Activated CD4-positive, CD25-positive, alpha-beta regulatory T cell treated with anti-CD3 and anti-CD28 coated beads, Interleukin-2, amount 50 U/mL, for 24 hours (primary cell): Measurements from ENCODE around the gene OR56A3.
"Not testable (repeated sequence)": the region's sequence is repeated elsewhere in the genome, so short reads cannot be mapped to it uniquely, and the experiment has no call there.

Experiments used
- ATAC-seq, 2 donors: fragments of 150-1000 bp; cut with Tn5 transposase; one replicate each; pipeline ENCODE4 v1.10.0; 2021; ENCODE audit warnings: mild to moderate bottlenecking in 1 of 2, moderate library complexity in 1 of 2

Gene OR56A3, protein sequence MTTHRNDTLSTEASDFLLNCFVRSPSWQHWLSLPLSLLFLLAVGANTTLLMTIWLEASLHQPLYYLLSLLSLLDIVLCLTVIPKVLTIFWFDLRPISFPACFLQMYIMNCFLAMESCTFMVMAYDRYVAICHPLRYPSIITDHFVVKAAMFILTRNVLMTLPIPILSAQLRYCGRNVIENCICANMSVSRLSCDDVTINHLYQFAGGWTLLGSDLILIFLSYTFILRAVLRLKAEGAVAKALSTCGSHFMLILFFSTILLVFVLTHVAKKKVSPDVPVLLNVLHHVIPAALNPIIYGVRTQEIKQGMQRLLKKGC

DNA sequence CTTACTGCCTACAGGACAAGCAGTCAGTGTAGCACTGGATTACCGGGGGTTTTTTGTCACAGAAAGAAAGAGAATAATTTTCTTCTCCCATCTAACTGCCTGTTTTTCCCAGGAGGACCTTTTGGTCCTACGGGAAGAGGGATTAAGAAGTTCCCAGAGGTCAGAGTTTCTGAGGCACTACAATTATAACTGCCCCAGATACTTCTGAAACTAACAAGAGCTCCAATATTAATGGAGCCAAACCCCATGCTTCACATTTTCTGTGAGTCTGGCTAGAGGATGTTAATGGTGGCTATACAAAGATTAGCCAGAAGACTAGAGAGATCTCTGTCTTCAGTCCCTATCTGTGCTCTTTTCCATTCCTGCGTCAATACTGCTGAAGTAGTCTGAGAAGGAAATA is at the start of gene OR56A3:
TSS of gene OR56A3 (plus strand) at position 301 of the 400 bp plus-strand sequence. CDS start 5,096 bp downstream, outside the sequence.
- ATAC-seq: no peak

DNA sequence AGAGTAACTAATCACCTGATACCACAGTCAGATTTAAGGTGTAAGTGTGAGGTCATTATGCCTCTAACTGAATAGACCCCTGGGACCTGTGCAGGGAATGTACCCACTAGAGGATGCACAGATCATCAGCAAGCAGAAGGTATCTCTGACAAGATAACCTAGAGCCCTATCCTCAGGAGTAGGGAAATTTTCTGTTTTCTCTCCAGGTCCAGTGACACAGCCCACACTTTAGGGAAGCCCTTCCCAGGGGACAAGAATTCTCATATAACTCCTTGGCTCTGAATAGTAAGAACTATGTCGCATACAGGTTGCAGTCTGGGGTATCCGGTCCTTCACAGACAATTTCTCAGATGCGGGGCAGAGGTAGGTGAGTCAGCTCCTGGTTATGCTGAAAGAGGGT is 49.1 kb upstream of the OR56A3 start, which contains the start of gene OR52E5:
TSS of gene OR52E5 (plus strand) at position 301 of the 400 bp plus-strand sequence. CDS start 7,569 bp downstream, outside the sequence.
- no peak for ATAC-seq

DNA sequence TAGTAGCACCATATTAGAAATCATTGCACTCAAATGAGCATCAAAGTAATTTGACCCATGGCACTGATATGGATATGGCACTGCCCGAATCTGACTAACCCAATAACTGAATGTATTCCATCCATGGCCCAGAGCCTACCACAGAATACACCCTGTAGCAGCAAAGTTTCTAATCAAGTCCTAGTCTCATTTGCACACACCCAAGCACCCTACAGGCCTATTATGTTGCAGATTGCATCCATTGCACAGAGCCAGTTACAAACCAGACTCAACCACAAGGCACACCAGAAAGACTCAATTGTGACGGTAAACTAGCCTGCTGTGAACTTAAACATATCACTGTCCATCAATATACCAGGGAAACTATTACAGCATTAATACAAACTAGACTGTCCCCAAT is 42.5 kb upstream of the OR56A3 start:
- no peak for ATAC-seq

DNA sequence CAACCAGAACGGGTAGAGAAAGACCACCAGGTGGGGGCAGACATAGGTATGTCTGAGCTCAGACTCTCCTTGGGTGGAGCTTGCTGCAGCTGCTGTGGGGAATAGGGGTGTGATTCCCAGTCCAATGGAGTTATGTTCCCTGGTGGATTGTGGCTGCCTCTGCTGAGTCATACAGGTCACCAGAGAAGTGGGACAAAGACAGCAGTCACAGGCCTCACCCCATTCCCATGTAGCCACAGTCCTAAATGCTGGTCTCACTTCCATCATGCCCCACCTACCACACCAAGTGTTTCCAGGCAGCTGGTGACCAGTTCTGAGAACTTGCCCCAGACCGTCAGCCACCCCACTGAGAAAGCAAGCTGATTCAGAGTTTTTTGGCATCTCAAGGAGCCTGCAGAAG is 31.5 kb upstream of the OR56A3 start:
- no peak for ATAC-seq

DNA sequence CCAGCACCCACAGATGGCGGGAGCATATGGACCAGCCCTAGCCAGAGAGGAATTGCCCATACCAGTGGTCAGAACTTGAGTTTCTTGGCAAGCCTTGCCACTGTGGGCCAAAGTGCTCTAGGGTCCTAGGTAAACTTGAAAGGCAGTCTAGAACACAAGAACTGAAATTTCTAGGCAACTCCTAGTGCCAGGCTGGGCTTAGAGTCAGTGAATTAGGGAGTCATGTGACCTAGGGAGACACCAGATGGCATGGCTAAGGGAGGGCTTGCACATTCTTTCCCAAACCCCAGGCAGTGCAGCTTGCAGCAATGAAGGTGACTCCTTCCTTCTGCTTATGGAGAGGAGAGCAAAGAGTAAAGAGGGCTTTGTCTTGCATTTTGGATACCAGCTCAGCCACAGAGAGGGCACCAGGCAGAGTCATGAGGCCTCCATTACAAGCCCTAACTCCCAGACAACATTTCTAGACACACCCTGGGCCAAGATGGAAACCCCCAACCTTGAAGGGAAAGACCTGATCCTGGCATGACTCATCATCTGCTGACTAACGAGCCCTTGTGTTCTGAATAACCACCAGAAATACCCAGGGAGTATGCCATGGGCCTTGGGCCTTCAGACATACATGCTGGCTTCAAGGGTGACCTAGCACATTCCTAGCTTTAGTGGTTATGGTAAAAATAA is 19.2 kb upstream of the OR56A3 start:
- ATAC-seq: peak; percentile 56 to 65

DNA sequence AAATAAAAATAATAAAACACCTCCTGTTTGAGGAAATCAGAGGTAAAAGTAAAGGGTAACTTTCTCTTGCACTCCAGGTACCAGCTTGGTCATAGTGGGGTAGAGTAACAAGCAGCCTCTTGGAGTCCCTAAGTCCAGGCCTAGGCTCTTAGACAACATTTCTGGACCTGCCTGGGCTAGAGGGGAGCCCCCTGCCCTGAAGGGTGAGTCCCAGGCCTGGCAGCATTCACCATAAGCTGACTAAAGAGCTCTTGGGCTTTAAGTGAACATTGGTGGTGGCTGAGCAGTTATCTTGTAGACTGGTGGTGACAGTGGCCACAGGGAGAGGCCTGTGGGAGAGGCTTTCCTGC is 18.6 kb upstream of the OR56A3 start:
- ATAC-seq: peak; percentile 17 to 27

DNA sequence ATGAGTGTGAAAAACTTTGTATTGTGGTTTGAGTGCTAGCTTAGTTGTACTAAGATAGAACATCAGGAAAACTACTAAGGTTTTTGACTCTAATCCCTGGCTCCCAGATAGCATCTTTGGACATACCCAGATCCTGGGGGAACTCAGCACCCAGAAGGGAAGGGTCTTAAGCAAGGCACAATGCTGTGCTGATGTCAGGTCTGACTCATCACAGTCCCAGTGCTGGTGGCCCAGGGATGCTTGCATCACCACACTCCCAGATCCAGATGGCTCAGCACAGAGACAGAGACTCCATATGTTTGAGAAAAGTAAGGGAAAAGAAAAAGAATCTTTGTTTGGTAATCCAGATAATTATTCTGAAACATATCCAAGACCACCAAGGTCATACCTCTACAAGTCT is 18.3 kb upstream of the OR56A3 start:
- no peak for ATAC-seq

DNA sequence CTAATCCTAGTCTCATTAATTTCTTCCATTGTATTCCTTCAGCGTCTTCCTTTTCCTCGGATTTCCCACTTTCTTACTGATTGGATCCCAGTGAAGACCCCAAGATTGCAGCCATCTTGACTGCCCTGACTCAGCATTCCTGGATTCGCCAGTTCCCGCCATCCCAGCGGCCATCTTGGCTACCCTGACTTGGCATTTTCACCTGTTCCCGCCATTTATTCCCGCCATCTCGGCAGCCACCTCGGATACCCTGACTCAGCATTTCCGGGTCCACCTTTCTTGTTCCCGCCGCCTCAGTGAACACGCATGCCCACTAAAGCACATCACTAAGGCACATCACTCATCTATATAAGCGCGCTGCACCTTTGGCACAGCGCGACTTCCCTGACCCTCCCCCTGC is 13.8 kb upstream of the OR56A3 start:
- ATAC-seq: no peak

DNA sequence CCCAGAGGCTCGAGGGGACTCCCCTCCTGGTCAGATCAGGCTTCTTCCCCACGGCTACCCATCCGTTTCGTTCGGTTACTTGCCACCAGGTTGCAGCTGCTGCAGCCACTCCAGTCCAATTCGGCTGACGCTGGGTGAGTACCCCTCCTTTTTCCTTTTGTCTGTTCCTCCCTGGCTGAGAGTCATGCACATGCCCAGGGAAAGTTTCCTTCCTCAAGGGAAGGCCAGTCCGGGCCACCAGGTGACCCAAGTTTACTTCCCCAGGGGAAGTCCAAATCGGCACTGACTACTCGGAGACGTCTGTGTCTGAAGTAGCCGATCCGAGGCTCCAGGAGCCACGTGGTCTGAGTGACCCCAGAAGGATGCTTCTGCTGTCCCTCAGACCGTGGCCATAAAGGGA is 13.2 kb upstream of the OR56A3 start:
- ATAC-seq: no peak

DNA sequence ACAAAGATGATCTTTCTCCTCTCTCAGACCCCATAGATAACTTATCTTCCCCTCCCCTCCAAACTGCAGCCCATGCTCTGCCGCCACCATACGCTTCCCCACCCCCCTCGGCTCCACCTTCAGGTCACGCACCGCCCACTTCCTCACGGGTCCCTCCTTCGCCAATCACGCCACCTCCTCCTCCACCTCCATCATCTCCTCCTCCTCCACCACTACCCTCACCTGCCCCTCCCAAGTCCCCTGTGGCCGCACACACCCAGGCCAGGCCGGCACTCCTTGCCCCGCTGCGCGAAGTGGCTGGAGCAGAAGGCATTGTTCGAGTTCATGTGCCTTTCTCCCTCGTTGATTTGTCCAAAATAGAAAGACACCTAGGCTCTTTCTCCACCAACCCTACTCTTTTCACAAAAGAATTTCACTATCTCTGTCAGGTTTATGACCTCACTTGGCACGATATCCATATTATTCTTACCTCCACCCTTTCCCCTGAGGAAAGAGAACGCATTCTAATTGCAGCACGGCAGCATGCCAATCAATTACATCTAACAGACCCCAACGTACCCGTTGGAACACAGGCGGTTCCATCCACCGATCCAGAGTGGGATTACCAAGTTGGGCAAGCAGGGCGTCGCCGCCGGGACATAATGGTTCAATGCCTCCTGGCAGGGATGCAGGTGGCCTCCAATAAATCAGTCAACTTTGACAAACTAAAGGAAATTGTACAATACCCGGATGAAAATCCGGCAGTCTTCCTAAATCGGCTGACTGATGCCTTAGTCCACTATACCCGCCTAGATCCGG is 12.3 kb upstream of the OR56A3 start:
- no peak for ATAC-seq

DNA sequence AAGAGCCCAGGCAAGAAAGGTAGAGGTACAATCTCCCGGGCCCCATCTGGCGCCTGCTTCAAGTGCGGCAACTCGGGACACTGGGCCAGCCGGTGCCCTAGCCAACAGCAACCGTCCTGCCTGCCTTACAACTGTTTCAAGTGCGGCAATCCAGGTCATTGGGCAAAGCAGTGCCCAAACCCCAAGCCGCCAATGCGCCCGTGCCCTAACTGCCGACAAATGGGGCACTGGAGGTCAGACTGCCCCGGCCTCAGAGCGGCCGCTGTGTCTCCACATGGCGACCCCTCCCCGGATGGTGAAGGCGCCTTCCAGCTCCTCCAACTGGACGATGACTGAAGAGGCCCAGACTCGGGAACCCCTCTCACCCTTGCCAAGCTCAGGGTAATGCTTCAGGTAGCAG is 11.4 kb upstream of the OR56A3 start:
- ATAC-seq: no peak

DNA sequence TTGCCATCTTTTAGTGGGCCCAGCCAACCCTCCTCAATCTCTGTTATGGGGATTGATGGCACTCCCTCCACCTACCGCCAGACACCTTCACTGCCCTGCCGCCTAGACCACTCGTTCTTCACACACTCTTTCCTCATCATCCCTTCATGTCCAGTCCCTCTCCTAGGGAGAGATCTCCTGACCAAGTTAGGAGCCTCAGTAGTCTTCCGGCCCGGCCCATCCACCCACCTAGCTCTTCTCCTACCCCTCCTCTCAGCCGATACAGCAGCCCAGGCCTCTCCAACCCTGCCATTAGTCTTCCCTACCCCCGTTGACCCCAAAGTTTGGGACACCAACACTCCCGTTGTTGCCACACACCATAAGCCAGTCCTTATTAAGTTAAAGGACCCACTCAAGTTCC is 11.0 kb upstream of the OR56A3 start:
- no peak for ATAC-seq

DNA sequence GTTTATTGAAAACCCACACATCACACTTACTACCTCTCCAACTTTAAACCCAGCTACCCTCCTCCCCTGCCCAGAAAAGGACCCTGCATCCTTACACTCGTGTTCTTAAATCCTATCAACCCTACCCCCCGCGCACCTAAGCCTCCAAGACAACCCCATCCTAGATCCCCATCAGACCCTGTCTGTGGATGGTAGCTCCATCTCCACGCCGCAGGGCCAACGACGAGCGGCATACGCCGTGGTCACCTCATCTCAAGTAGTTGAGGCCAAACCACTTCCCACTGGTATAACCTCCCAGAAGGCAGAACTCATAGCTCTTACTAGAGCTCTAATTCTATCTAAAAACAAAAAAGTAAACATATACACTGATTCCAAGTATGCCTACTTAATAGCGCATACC is 9.4 kb upstream of the OR56A3 start:
- no peak for ATAC-seq

DNA sequence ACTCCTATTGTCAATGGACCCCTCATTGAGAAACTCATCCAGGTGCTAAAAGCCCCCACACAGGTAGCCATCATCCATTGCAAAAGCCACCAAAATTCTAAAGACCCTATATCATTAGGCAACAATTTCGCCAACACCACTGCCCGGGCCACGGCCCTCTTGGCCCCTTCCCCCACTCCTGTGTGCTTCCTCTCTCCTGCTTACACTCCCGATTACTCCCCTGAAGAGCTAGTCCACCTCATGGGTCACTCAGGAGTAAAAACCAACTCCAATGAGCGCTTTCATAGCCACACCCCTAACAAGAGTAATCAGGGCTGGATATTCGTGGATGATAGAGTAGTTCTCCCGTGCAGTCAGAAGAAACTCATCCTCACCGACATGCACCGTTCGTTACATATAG is 8.9 kb upstream of the OR56A3 start:
- ATAC-seq: no peak

DNA sequence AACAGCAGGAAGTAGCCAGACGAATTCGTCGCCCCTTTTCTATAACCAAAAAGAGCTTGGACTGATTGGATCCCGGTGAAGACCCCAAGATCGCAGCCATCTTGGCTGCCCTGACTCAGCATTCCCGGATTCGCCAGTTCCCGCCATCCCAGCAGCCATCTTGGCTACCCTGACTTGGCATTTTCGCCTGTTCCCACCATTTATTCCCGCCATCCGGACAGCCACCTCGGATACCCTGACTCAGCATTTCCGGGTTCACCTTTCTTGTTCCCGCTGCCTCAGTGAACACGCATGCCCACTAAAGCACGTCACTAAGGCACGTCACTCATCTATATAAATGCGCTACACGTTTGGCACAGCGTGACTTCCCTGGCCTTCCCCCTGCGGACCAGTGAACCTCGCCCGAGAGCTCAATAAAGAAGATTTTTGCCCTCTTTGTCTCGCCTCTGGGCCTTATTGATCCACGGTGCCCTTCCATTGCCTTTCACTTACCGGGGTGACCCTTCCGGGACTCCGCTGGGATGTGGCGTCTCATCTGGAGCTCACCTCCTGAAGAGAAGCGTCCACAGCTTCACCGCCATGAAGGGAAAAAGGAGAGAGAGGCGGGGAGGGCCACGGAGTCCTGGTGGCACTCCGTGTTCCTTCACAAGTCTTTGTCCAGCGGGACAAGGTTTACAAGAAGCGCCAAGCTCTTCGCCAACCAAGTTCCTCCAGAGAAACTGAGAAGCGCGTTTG is 4.0 kb upstream of the OR56A3 start:
- ATAC-seq: no peak

DNA sequence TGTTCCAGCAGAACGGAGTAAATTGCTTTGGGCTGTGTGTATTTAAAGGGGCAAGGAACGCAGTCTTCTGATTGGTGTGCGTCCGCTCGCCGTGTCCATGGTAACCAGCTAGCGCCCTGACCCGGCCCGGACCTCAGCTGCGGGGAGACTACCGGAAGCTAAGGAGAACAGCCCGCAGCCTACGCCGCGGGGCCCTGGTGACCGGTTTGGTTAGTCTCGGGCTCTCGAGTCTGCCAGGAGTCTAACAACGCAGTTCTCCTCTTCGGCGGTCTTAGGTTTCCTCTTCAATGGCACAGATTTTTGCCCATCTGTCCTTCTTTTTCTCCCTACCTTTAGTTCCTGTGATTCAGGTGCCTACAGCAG is 3.5 kb upstream of the OR56A3 start:
- ATAC-seq: no peak

DNA sequence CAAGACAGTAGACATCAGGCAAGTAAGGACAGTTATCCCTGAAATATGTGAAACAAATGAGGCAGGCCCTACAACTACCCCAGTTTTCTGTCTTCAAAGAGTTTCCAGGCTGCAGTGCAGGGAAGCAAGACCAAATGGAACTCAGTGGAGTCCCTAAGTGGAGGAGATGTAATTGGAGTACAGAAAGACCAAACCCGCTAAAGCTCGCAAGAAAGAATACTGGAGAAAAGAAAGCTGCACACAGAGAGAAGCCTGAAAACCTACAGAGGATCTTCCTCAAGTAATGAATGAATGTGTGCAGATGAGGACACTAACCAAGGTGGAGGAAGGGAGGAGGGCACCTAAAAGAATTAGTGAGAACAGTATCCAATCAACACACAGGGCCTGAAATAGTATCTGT is 1.3 kb upstream of the OR56A3 start:
- ATAC-seq: no peak

DNA sequence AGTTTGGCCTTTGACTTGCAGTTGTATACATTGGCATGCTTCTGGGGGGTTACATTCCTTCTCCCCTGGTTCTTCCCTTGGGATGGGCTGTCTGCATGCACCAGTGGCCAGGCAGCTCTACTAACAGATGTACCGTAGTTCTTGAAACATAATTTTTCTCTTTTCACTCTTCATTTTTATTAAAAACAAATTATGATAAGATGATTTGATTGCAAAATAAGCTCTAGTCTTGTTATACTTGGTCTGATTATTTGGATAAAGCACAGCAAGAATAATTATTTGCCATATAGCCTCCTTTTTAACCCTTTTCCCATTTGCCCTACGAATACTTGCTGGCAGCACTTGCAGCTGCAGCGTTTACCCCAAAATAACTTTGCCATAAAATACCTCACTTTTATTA is 13.5 kb downstream of the OR56A3 start:
- no peak for ATAC-seq

DNA sequence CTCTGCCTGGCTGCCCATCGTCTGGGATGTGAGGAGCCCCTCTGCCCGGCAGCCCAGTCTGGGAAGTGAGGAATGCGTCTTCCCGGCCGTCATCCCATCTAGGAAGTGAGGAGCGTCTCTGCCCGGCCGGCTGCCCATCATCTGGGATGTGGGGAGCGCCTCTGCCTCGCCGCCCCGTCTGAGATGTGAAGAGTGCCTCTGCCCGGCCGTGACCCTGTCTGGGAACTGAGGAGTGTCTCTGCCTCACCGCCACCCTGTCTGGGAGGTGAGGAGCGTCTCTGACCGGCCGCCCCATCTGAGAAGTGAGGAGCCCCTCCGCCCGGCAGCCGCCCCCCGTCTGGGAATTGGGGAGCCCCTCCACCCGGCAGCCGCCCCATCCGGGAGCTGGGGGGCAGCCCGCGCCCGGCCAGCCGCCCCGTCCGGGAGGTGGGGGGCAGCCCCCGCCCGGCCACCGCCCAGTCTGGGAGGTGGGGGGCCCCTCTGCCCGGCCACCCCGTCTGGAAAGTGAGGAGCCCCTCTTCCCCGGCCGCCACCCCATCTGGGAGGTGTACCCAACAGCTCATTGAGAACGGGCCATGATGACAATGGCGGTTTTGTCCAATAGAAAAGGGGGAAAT is 18.8 kb downstream of the OR56A3 start:
- not testable (repeated sequence) for ATAC-seq

DNA sequence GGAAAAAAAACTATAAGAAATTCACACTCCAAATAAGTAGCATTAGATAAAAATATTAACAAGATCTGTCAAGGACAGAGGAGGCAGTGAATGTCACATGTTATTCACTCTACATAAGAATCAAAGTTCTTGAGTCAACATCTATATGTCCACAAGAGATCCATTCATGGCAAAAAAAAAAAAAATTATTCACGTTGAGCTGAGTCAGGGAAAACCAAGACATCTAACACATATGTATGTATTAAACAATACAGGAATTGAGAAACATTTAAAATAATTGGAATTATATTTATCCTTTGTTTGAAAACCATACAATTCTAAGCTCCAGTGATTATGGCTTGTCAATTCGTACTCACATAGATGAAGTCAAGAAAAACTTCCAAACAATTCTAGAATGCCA is 24.9 kb downstream of the OR56A3 start:
- no peak for ATAC-seq

DNA sequence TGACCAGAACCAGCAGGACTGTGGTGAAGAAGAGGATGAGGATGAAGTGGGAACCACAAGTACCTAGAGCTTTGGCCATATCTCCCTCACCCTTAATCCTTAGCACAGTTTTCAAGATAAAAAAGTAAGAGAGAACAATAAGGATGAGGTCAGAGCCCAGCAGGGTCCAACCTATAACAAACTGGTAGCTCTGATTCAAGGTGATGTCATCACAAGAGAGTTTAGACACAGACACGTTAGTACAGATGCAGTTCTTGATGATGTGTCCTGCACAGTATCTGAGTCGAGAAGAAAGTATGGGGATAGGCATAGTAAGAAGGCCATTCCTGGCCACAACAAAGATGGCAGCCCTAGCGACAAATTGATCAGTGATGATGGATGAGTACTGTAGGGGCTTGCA is 25.7 kb downstream of the OR56A3 start:
- no peak for ATAC-seq

DNA sequence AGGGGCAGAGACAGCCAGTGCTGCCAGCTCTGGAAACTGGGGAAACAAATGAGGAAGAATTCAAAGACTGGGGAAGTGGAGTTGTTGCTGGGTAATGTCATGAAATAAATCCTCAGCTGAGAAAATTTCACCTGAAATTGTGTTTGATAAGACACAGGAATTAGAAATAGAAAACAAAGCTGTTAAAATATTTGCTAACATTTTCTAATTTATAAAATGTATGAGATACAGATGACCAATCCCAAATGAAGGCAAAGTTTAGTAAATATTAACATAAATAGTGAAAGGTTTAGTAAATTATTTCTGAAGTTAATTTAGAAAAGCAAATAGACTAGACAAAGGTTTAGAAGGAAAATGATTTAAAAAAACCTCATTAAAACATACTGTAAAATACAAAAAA is 26.3 kb downstream of the OR56A3 start, which contains the start of gene OR56A5:
TSS of gene OR56A5 (minus strand) at position 101 of the 400 bp plus-strand sequence. CDS start at position 101, 0 bp downstream.
- ATAC-seq: no peak

DNA sequence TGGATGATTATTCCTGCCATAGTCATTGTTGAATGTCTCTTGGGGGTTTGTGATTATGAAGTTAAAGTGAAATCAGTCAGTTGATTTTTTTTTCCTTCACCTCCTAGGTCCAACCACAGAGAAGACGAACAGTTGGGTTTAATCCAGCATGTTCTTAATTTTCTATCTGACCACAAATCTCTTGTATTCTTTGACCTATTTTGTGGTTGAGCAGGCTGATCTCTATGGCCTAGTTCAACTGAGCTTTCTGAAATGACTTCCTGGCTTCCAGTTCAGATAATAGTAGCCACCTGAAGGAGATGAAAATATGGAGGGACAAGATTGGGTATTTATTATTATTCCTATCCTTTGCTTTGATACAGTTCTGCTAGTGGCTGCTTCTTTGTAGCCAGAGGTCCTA is 31.5 kb downstream of the OR56A3 start:
- ATAC-seq: no peak
